ENCODE data around the gene GALNS.

- TF ChIP-seq CTCF (conservative IDR thresholded peaks at IDR 0.05 in 1 of 2, IDR thresholded peaks at IDR 0.05 in 1 of 2; ENCODE audit: low read depth in 1 of 2, low read length in 2 of 2) (no peak), EZH2 (IDR thresholded peaks at IDR 0.05; ENCODE audit: low read length, missing control alignments) (no peak)
Measured at GRCh38 chr16:88837806-88838205, 18.9 kb downstream of the GALNS start.
